GM03348 (cell line): ENCODE results near the gene TDRD7.
"Not testable (repeated sequence)": the region's sequence is repeated elsewhere in the genome, so short reads cannot be mapped to it uniquely, and the experiment has no call there.

Experiments
- DNase-seq: peaks from one replicate; pipeline ENCODE4 v3.0.0; 2012; ENCODE audit warnings: low spot score

The TDRD7 gene

GRCh38 chr9:97474372-97474925, 62.6 kb downstream of the TDRD7 start:
- DNase-seq, result no peak

GRCh38 chr9:97475059-97475458, 63.2 kb downstream of the TDRD7 start:
- DNase-seq, result no peak

- no peak for DNase-seq
Measured at GRCh38 chr9:97478301-97478981, 66.5 kb downstream of the TDRD7 start.

- DNase-seq, result no peak
Measured at GRCh38 chr9:97479496-97480159, 67.7 kb downstream of the TDRD7 start.

- DNase-seq, result no peak
Measured at GRCh38 chr9:97480174-97480573, 68.3 kb downstream of the TDRD7 start.

- DNase-seq, result peak; percentile 29
Measured at GRCh38 chr9:97480749-97481148, 68.9 kb downstream of the TDRD7 start.

DNA sequence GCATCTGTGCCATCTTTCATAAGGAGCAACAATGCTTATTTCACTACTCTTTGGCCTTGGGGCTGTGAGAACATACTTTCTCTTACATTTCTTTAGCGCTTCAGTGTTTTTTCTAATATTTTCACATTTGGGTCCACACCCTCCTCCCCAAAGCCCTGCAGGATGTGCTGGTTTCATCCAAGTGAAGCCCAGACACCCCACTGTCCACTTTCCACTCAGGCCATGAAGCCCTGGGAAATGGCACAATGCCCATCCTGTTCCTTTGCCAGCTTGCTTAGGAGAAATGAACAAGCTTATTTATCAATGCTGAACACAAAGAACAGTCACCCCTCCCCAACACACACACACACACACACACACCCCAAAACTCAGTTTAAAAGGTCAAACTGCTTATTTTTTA, 72.2 kb downstream of the TDRD7 start:
- no peak for DNase-seq

- DNase-seq, result no peak
Measured at GRCh38 chr9:97487107-97487506, 75.2 kb downstream of the TDRD7 start.

GRCh38 chr9:97487861-97488260, 76.0 kb downstream of the TDRD7 start:
- no peak for DNase-seq

DNA sequence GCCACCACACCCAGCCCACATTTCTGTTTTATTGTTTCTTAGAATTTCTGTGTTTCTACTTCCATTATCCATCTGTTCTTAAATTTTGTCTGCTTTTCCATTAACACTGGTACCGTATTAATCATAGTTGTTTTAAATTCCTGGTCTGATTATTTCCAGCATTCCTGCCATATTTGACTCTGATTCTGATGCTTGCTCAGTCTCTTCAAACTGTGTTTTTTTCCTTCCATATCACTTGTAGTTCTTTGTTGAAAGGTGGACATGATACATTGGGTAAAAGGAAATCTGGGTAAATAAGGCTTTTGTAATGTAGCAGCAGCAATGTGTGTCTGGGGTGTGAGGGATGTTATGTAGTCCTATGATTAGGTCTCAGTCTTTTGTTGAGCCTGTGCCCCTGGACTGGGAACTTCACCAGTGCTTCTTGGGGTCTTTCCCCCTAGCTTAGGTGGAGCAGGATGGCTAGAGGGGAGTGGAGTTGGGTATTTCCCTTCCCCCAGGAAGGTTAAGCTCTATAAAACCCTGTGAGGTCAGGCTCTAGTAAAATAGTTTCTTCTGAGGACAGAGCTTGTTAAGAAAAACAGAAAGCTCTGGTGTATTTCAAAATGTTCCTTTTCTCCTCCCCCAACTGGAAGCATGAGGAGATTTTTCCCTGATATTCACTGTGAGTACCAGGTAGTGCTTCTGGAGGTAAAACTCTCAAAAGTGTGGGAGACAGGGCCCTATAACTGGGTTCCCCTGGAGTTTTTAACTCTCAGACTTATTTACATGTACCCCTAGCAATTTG, 79.5 kb downstream of the TDRD7 start:
- DNase-seq, result no peak

DNA sequence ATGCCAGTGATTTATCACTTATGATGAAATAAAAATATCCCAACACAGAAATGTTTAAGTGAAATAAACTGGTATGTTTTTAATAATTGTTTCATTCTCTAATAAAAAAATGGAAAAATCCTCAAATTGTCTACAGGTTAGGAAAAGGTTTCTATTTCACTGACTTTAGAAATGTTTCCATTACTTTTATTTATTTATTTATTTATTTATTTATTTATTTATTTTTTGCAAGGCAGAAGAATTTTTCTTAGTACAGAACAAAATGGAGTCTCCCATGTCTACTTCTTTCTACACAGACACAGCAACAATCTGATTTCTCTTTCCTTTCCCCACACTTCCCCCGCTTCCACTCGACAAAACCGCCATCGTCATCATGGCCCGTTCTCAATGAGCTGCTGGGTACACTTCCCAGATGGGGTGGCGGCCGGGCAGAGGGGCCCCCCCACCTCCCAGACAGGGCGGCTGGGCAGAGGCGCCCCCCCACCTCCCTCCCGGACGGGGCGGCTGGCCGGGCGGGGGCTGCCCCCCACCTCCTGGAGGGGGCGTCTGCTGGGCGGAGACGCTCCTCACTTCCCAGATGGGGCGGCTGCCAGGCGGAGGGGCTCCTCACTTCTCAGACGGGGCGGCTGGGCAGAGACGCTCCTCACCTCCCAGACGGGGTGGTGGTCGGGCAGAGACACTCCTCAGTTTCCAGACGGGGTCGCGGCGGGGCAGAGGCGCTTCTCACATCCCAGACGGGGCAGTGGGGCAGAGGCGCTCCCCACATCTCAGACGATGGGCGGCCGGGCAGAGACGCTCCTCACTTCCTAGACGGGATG, 85.9 kb downstream of the TDRD7 start:
- DNase-seq, result not testable (repeated sequence)

GRCh38 chr9:97498846-97499245, 87.0 kb downstream of the TDRD7 start:
- DNase-seq, result not testable (repeated sequence)

- DNase-seq, result no peak
Measured at GRCh38 chr9:97500263-97500662, 88.4 kb downstream of the TDRD7 start.

DNA sequence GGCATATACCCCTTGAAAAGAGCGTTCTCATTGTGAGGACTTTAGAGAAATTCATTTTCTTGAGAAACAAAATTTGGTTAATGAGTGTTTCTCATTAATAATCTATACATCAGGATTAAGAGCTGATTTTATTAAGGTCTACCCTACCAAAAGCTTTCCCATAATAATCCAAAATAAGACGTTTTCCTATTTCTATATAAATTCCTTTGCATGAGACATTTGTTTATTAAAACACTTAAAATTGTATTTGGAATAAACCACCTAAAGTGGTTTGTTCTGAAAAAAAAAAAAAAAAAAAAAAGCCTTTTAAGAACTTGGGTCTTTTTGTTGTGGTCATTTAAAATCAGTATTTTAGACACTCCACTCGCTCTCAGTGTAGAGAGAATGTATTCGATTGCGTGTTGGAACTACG, 88.9 kb downstream of the TDRD7 start:
- DNase-seq, result no peak

- peak; percentile 94 for DNase-seq
Measured at GRCh38 chr9:97501177-97501971, 89.5 kb downstream of the TDRD7 start, which contains the start of gene TMOD1. TSS of gene TMOD1 (plus strand) at chr9:97501666. CDS start at chr9:97524189, 22,523 bp downstream.

DNA sequence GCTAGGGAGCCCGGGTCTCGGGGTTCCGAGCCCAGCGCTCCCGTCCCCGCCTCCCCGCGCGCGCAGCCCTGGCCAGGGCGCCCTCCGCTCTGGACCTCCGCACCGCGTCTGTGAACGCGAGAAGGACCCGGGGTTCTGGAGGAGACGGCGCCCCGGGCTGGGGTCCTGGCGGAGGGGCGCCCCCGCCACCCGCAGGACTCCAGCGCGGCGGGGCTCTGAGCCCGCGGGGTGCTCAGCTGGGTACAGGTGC, 90.0 kb downstream of the TDRD7 start:
- DNase-seq, result no peak

GRCh38 chr9:97502222-97502983, 90.5 kb downstream of the TDRD7 start:
- DNase-seq, result no peak

DNA sequence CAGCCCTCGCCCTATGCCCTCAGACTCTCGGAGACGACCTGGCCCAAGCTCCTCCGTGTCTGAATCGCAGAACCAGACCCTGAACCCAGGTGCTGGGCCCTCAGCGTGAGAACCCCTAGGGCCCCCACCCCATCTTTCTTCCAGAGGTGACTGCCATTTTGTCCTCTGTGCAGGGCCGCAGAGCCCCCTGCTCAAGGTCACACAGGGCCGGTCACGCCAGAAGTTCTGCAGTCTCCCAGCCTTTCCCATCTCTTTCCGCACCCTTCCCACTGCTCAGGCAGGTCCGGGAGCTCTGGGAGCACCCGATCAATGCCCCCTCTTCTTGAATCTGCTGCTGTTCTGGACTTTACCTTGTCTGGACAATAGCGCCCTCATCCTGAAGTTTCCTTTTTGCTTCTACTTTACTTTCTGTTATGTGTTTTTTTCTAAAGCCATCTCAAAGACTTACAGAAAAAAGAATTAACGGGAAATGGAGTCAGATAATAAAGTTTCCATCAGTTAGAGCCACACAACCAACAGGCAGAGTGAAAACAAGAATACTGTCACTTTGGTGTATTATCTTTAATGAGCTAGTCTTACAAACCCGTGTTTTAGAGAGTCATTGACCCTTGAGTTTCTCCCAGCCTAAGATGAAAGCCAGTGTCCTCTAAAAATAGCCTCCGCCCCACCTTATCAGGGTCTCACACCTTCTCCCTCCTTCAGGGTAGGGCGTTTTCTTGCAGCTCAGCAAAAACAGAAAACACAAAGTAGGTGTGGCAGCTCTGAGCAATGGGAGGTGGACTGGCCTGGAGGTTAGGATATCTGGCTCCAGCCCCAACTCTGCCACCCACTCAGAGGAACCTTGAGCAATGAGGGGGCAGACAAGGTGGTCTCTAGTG, 91.3 kb downstream of the TDRD7 start:
- DNase-seq, result no peak

- no peak for DNase-seq
Measured at GRCh38 chr9:97503862-97504210, 91.9 kb downstream of the TDRD7 start.
